ENCODE data around the gene RASGRP2.

DNA sequence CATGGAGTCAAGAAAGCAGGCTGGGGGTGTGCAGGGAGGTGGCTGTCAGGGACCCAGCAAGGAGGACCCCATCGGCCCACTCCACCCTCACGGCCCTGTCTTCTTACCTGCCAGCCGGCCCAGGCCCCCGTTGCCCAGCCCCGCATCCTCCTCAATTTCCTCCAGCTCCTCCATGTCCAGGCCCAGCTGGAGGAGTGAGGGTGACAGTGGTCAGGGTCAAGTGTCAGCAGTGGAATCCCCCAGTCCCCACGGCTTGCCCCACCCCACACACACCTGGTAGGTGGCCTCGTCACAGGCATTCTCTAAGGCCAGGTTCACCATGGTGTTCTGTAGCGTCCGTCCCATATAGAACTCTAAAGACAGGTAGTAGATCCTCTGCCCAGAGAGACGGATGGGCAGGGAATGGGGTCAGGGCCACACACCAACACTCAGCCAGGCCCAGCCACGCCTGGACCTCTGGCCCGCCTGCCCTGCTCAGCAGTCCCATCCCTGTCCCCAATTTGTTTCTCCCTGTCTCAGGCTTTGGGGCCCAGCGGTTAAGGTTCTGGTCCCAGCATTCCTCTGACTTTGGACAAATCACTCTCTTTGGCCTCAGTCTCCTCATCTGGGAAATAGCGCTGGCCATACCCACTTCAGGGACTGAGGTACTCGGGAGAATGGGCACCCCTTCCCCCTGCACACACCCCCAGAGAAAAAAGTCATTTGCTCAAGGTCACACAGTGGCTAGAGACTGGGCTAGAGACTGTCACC is 14.6 kb upstream of the RASGRP2 start:
- no peak for TF ChIP-seq POLR2A (IDR thresholded peaks at IDR 0.05)
- TF ChIP-seq, protein P1, sequence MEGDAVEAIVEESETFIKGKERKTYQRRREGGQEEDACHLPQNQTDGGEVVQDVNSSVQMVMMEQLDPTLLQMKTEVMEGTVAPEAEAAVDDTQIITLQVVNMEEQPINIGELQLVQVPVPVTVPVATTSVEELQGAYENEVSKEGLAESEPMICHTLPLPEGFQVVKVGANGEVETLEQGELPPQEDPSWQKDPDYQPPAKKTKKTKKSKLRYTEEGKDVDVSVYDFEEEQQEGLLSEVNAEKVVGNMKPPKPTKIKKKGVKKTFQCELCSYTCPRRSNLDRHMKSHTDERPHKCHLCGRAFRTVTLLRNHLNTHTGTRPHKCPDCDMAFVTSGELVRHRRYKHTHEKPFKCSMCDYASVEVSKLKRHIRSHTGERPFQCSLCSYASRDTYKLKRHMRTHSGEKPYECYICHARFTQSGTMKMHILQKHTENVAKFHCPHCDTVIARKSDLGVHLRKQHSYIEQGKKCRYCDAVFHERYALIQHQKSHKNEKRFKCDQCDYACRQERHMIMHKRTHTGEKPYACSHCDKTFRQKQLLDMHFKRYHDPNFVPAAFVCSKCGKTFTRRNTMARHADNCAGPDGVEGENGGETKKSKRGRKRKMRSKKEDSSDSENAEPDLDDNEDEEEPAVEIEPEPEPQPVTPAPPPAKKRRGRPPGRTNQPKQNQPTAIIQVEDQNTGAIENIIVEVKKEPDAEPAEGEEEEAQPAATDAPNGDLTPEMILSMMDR (IDR thresholded peaks at IDR 0.05): no peak
